ENCODE data around the gene LRRIQ4.

LRRIQ4 gene

DNA sequence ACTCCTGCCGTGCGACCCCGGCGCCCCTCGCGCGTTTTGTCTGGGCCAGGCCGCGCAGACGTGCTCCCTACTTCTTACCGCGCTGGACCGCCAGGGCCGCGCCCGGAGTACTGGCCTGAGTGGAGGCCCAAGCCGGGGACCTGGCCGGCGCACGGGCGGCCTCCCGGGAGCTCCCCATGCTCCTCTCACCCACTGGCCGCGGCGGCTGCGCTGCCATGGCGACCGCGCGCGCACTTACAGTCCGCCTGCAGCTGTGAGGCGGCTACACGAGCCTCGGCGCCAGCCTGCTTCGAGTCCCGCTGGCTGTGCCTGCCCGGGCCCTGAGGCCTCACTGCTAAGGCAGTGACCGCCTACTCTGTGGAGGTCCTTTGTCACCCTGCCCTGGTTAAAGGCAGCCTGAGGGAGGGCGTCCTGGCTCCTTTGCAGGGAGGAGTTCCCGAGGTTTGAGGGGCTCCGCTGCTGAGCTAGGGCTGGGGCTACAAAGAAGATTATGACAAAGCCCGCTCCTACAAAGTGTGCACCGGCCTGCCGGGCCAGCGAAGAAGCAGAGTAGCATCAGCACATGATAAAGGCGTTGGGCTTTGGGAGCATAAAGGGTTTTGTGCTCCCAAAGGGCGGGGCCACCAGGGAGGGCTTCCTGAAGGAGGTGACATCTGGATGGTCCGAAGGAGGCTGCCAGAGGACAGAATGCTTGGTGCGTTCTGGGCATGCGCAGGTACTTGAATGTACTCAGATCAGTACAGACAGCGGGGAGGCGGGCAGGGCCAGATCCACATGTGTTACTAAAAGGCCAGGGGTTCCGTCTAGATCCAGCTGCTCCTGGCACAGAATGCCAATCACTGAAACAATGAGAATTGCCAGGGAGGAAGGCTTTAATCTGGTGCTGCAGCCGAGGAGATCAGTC is at the start of gene LRRIQ4, which contains the start of gene LRRC34:
Gene LRRIQ4, plus strand, starts transcription at position 539 of the 904 bp plus-strand sequence. CDS start 9,052 bp downstream, outside the sequence.
Gene LRRC34, minus strand, starts transcription at position 573 of the 904 bp plus-strand sequence. Its CDS starts 356 bp downstream, at position 217.
- peak; percentile 83 for DNase-seq (ENCODE audit: low read depth)
- TF ChIP-seq, protein P1, sequence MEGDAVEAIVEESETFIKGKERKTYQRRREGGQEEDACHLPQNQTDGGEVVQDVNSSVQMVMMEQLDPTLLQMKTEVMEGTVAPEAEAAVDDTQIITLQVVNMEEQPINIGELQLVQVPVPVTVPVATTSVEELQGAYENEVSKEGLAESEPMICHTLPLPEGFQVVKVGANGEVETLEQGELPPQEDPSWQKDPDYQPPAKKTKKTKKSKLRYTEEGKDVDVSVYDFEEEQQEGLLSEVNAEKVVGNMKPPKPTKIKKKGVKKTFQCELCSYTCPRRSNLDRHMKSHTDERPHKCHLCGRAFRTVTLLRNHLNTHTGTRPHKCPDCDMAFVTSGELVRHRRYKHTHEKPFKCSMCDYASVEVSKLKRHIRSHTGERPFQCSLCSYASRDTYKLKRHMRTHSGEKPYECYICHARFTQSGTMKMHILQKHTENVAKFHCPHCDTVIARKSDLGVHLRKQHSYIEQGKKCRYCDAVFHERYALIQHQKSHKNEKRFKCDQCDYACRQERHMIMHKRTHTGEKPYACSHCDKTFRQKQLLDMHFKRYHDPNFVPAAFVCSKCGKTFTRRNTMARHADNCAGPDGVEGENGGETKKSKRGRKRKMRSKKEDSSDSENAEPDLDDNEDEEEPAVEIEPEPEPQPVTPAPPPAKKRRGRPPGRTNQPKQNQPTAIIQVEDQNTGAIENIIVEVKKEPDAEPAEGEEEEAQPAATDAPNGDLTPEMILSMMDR (IDR thresholded peaks at IDR 0.05; ENCODE audit: low read depth, low read length, missing control alignments) = no peak
- H3K4me3 ChIP-seq (ENCODE audit: low read depth, low read length) = peak within 1 kb of the TSS; percentile 83

DNA sequence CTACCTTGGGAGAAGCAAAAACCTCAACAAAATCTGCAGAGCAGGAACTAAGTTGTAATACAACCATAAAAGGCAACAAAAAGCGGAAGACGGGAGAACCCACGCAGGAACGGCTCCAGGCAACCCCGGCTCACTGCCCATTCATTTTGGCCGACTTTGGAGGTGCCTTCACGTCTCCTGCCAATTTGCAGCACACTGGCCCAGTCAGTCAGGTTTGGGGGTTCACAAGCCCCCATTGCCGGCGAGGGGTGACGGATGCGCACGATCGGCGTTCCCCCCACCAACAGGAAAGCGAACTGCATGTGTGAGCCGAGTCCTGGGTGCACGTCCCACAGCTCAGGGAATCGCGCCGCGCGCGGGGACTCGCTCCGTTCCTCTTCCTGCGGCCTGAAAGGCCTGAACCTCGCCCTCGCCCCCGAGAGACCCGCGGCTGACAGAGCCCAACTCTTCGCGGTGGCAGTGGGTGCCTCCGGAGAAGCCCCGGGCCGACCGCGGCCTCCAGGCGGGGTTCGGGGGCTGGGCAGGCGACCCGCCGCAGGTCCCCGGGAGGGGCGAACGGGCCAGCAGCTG is 48.3 kb upstream of the LRRIQ4 start:
- DNase-seq (ENCODE audit: low read depth) = no peak
- TF ChIP-seq, protein P1 (IDR thresholded peaks at IDR 0.05; ENCODE audit: low read depth, low read length, missing control alignments) = no peak
- H3K4me3 ChIP-seq (ENCODE audit: low read depth, low read length) = peak overlapping the region; percentile 73

DNA sequence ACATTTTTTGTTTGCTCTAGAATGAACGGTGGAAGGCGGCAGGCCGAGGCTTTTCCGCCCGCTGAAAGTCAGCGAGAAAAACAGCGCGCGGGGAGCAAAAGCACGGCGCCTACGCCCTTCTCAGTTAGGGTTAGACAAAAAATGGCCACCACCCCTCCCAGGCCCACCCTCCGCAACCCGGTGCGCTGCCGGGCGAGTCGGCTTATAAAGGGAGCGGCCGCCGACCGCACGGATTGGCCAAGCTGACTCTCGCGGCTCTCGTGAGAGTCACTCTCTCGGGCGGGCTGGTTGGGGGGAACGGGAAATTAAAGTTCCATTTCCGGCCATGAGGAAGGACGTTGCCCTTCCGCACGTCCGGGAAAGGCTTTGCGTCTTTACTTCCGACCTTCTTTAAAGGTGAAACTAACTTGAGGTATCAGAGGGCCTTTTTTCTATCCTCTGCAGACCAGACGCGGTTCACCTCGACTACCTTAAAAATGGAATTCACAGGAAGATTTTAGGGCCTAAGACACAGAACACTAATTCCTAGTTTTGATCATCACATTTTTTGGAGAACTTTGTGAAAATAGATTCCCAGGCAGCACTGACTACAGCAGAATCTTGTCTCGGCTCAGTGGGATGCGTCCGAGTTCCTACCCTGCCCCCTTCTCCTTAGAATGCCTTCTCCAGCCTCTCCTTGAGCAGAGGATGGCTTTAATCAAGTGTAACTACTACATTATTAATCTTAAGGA is 47.6 kb upstream of the LRRIQ4 start, which contains the start of gene TERC:
Gene TERC, minus strand, starts transcription at position 179 of the 731 bp plus-strand sequence.
- peak within 1 kb of the TSS; percentile 73 for H3K4me3 ChIP-seq (ENCODE audit: low read depth, low read length)
- DNase-seq (ENCODE audit: low read depth) = peak; percentile 82
- TF ChIP-seq, protein P1 (IDR thresholded peaks at IDR 0.05; ENCODE audit: low read depth, low read length, missing control alignments) = no peak

GRCh38 chr3:169769287-169770181 is 43.1 kb upstream of the LRRIQ4 start, which contains the start of gene ACTRT3:
Gene ACTRT3, minus strand, starts transcription at chr3:169769561. Its CDS starts 41 bp downstream, at chr3:169769520.
- TF ChIP-seq, protein P1 (IDR thresholded peaks at IDR 0.05; ENCODE audit: low read depth, low read length, missing control alignments) = no peak
- peak within 1 kb of the TSS; percentile 63 for H3K4me3 ChIP-seq (ENCODE audit: low read depth, low read length)
- no peak for DNase-seq (ENCODE audit: low read depth)

DNA sequence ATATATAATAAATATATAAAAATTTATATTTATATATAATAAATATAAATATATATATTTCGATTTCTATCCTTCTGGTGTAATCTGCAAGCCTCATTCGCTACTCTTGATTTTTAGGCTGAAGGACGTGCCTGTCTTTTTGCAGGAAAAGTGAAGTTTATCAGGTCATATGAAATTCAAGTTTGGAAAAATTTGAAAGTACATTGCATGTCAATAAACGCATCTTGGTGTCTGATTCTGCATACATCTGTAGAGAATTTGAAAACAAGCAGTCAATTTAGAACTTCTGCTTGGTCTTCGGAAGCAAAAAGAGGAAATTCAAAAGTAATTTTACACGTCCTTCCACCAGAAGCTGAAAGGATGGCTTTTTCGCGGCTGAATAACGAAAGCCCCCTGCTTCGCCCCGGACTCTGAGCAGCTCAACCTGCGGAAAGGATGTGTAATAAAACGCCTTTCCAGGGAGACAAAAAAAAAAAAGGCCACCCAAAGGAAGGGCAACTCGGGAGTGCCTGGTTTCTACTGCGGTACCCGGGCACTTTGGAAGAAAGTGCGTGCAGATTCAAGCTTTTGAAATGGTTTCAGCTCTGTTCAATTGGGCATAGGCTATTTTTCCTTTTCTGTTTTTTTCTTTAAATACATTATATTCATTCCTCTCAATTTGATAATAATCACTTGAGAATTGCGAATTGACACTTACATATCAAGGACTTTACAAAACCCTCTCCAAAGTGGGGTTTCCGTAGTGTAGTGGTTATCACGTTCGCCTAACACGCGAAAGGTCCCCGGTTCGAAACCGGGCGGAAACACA is 41.0 kb upstream of the LRRIQ4 start:
- TF ChIP-seq, protein P1 (IDR thresholded peaks at IDR 0.05; ENCODE audit: low read depth, low read length, missing control alignments) = no peak
- H3K4me3 ChIP-seq (ENCODE audit: low read depth, low read length) = peak overlapping the region; percentile 76
- DNase-seq (ENCODE audit: low read depth) = no peak

All from GM12864 (cell line).